K562 (cell line): ENCODE measurements around the gene MGA. TPM values are rescaled to one million over a fixed set of nuclear protein-coding genes. Genes with fewer than 3 reads are reported as not detected.

ENCODE experiments used
- BCOR ChIP-seq: fragments of 450-650 bp; IDR thresholded peaks from 2 replicates; pipeline ENCODE4 v1.6.1; 2016
- CBX2 ChIP-seq: fragments of 200-600 bp; sonication (generic); IDR thresholded peaks from one replicate; pipeline ENCODE4 v1.6.1; 2012; ENCODE audit warnings: mild to moderate bottlenecking, low read length, inconsistent platforms; ENCODE audit not compliant: insufficient read depth, poor library complexity, severe bottlenecking
- EGR1 ChIP-seq: fragments of 450-650 bp; conservative IDR thresholded peaks from 2 replicates; pipeline ENCODE4 v1.6.1; 2017; ENCODE audit warnings: mild to moderate bottlenecking
- FOXK2 ChIP-seq, 2 experiments: fragments of 450-650 bp; IDR thresholded peaks in 1 of 2; conservative IDR thresholded peaks in 1 of 2; 2 replicates each; pipeline ENCODE4 v1.6.1; 2016; ENCODE audit warnings: low read depth in 2 of 2, mild to moderate bottlenecking in 1 of 2
- GABPB1 ChIP-seq: sonication (generic); formaldehyde crosslinking; IDR thresholded peaks from 2 replicates; pipeline ENCODE4 v1.8.0; 2022; ENCODE audit warnings: mild to moderate bottlenecking, missing genetic modification reagents
- HNRNPLL ChIP-seq: fragments of 200-400 bp; formaldehyde crosslinking; IDR thresholded peaks from 2 replicates; pipeline ENCODE4 v1.6.1; 2017; ENCODE audit warnings: low read length, low read depth, mild to moderate bottlenecking; ENCODE audit not compliant: poor library complexity, severe bottlenecking
- LARP7 ChIP-seq: fragments of 450-650 bp; IDR thresholded peaks from 2 replicates; pipeline ENCODE4 v1.6.1; 2016
- NCOA1 ChIP-seq: fragments of 450-650 bp; IDR thresholded peaks from 2 replicates; pipeline ENCODE4 v1.6.1; 2016; ENCODE audit warnings: low read depth
- PHF20 ChIP-seq: fragments of 450-650 bp; IDR thresholded peaks from 2 replicates; pipeline ENCODE4 v1.6.1; 2018; ENCODE audit not compliant: partially characterized antibody
- RBM22 ChIP-seq: fragments of 200-400 bp; formaldehyde crosslinking; IDR thresholded peaks from 2 replicates; pipeline ENCODE4 v1.6.1; 2018; ENCODE audit warnings: low read length, low read depth; ENCODE audit not compliant: poor library complexity, severe bottlenecking
- RBM25 ChIP-seq: fragments of 200-400 bp; formaldehyde crosslinking; IDR thresholded peaks from 2 replicates; pipeline ENCODE4 v1.6.1; 2018; ENCODE audit warnings: low read length, low read depth, moderate library complexity; ENCODE audit not compliant: severe bottlenecking
- RFX7 ChIP-seq: fragments of 250-450 bp; sonication (Bioruptor Pico); IDR thresholded peaks from 2 replicates; pipeline ENCODE4 v1.5.1; 2021; ENCODE audit warnings: mild to moderate bottlenecking
- SP1 ChIP-seq: sonication (generic); formaldehyde crosslinking; IDR thresholded peaks from 2 replicates; pipeline ENCODE4 v1.8.1; 2022; ENCODE audit warnings: mild to moderate bottlenecking, missing genetic modification reagents
- STAT5B ChIP-seq: fragments of 250-450 bp; sonication (Bioruptor Pico); IDR thresholded peaks from 2 replicates; pipeline ENCODE4 v1.8.0; 2021; ENCODE audit warnings: mild to moderate bottlenecking, inconsistent platforms
- TRIM24 ChIP-seq, 2 experiments: fragments of 450-650 bp; IDR thresholded peaks; 2 replicates each; pipeline ENCODE4 v1.6.1; 2016
- XRCC4 ChIP-seq: IDR thresholded peaks from one replicate; pipeline ENCODE4 v1.6.1; 2011; ENCODE audit not compliant: insufficient read depth, insufficient read length; ENCODE audit errors: extremely low read depth
- ZKSCAN1 ChIP-seq: fragments of 150-350 bp; IDR thresholded peaks from 2 replicates; pipeline ENCODE4 v1.6.1; 2016; ENCODE audit warnings: low read depth, low read length
- ZNF311 ChIP-seq: fragments of 250-450 bp; sonication (Bioruptor Pico); IDR thresholded peaks from 2 replicates; pipeline ENCODE4 v1.4.0; 2020; ENCODE audit warnings: mild to moderate bottlenecking, moderate library complexity
- polyA plus RNA-seq, 8 experiments: library from polyadenylated mRNA; depleted of rRNA in 4 of 8; stranded (reverse) in 5 of 8; unstranded in 3 of 8; fragments of >200 nt; fragmentation: Nextera tagmentation in 2 of 8; fragmentation: Illumina TruSeq in 1 of 8; extraction: Ambion mirVana in 2 of 8; extraction: Trizol in 1 of 8; gene quantifications; 2 replicates each; pipeline versions ENCODE4 v1.2.1 to v1.2.3, GENCODE V29; 2011 to 2014; ENCODE audit warnings: inconsistent platforms in 1 of 8, missing spikeins in 1 of 8
- total RNA-seq, 7 experiments: library from RNA; depleted of rRNA in 6 of 7; stranded (reverse); fragments of >200 nt in 6 of 7; fragmentation: Illumina TruSeq in 2 of 7; extraction: Trizol in 2 of 7; gene quantifications; 2 replicates each; pipeline versions ENCODE4 v1.2.1 to v1.2.3, GENCODE V29; 2011 to 2021; ENCODE audit warnings: low replicate concordance in 1 of 7
- TF ChIP-seq, protein P1 (sequence below): fragments of 250-450 bp; sonication (Bioruptor Pico); IDR thresholded peaks from 2 replicates; pipeline ENCODE4 v1.6.1; 2021; ENCODE audit warnings: mild to moderate bottlenecking
- TF ChIP-seq, protein P2 (sequence below): fragments of 450-650 bp; IDR thresholded peaks from one replicate; pipeline ENCODE4 v1.6.1; 2018; ENCODE audit warnings: mild to moderate bottlenecking, moderate library complexity; ENCODE audit not compliant: partially characterized antibody
- TF ChIP-seq, protein P3 (sequence below), 2 experiments: fragments of 250-450 bp in 1 of 2; fragments of 450-650 bp in 1 of 2; sonication (Bioruptor Pico) in 1 of 2; IDR thresholded peaks; 2 replicates each; pipeline versions ENCODE4 v1.6.1 to v1.8.0; 2016 to 2021; ENCODE audit warnings: mild to moderate bottlenecking in 2 of 2, moderate library complexity in 2 of 2, missing compliant biosample characterization in 1 of 2, missing genetic modification characterization in 1 of 2
- TF ChIP-seq, protein P4 (sequence below): sonication (generic); formaldehyde crosslinking; IDR thresholded peaks from 2 replicates; pipeline ENCODE4 v1.8.1; 2023; ENCODE audit warnings: missing genetic modification reagents, mild to moderate bottlenecking, borderline replicate concordance

MGA gene
- total and polyA plus RNA-seq, 9 of the 15 experiments (the other 6 are each of a cell fraction or from before 2014, with no cell fraction given): 4.7 to 56.1 (median 21.1) TPM

DNA sequence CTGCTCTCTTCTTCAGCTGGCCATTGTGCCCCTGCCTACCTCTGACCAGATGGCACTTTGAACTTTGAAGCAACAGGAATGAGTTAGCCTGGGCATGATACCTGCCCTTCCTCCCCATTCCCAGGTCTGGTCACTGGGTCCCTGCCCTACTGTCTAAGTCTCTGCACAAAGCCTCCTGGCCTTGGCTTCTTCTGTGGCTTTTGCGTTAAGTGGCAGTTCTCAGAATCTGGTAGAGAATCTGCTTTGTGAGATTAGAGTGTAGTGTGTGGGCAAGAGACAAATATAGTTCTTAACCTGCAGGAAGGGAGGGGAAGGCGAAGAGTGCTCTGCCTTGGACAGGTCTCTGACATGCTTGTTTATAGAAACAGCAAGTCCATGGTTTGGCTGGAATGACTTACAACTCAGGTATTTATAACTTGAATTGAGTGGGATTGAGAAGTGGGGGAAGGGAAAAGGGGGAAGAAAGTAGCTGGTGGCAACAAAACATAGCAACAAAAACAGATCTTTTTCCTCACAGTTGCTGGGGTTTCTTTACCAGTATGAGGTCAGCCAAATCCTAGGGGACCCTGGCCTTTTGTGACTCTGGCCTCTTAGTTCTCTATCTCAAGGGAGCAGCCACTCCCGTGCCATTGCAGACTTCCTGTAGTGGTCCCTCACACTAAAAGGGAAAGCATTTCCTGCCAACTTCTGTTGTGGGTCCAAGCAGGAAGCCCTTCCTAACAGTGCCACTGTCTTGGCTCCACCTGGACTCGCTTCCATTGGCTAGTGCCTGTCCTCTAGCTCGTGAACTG, 130.7 kb downstream of the MGA start (continued):
- TF ChIP-seq HNRNPLL (peak; percentile 33), RFX7 (CRISPR knock-in tag) (no peak), TRIM24 (IDR thresholded peaks at IDR 0.05) (0 out of 4 replicates have a peak, but pooled peaks of 1 of the 2 experiments have one; percentile 19), GABPB1 (CRISPR knock-in tag) (0 out of 2 replicates have a peak, but pooled peaks have one; percentile 21), BCOR (no peak), RBM25 (no peak), FOXK2 (conservative IDR thresholded peaks at IDR 0.05 in 1 of 2, IDR thresholded peaks at IDR 0.05 in 1 of 2; ENCODE audit: low read depth in 2 of 2) (peak; percentile 64 to 79; a peak in 3 of 4 replicates), LARP7 (no peak), NCOA1 (no peak), EGR1 (peak; percentile 63; the same call in 1 of the 2 replicates), STAT5B (CRISPR knock-in tag) (no peak), SP1 (CRISPR knock-in tag) (no peak), PHF20 (no peak), XRCC4 (no peak), CBX2 (no peak), ZKSCAN1 (no peak), RBM22 (no peak), ZNF311 (CRISPR knock-in tag) (no peak)
- TF ChIP-seq, protein P1, sequence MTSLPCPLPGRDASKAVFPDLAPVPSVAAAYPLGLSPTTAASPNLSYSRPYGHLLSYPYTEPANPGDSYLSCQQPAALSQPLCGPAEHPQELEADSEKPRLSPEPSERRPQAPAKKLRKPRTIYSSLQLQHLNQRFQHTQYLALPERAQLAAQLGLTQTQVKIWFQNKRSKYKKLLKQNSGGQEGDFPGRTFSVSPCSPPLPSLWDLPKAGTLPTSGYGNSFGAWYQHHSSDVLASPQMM (CRISPR knock-in tag): no peak
- TF ChIP-seq, protein P2, sequence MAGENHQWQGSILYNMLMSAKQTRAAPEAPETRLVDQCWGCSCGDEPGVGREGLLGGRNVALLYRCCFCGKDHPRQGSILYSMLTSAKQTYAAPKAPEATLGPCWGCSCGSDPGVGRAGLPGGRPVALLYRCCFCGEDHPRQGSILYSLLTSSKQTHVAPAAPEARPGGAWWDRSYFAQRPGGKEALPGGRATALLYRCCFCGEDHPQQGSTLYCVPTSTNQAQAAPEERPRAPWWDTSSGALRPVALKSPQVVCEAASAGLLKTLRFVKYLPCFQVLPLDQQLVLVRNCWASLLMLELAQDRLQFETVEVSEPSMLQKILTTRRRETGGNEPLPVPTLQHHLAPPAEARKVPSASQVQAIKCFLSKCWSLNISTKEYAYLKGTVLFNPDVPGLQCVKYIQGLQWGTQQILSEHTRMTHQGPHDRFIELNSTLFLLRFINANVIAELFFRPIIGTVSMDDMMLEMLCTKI: no peak
- TF ChIP-seq, protein P3, sequence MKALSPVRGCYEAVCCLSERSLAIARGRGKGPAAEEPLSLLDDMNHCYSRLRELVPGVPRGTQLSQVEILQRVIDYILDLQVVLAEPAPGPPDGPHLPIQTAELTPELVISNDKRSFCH (CRISPR knock-in tag; IDR thresholded peaks at IDR 0.05): no peak
- TF ChIP-seq, protein P3 (tag; IDR thresholded peaks at IDR 0.05): 0 out of 2 replicates have a peak, but pooled peaks have one; percentile 19
- TF ChIP-seq, protein P4, sequence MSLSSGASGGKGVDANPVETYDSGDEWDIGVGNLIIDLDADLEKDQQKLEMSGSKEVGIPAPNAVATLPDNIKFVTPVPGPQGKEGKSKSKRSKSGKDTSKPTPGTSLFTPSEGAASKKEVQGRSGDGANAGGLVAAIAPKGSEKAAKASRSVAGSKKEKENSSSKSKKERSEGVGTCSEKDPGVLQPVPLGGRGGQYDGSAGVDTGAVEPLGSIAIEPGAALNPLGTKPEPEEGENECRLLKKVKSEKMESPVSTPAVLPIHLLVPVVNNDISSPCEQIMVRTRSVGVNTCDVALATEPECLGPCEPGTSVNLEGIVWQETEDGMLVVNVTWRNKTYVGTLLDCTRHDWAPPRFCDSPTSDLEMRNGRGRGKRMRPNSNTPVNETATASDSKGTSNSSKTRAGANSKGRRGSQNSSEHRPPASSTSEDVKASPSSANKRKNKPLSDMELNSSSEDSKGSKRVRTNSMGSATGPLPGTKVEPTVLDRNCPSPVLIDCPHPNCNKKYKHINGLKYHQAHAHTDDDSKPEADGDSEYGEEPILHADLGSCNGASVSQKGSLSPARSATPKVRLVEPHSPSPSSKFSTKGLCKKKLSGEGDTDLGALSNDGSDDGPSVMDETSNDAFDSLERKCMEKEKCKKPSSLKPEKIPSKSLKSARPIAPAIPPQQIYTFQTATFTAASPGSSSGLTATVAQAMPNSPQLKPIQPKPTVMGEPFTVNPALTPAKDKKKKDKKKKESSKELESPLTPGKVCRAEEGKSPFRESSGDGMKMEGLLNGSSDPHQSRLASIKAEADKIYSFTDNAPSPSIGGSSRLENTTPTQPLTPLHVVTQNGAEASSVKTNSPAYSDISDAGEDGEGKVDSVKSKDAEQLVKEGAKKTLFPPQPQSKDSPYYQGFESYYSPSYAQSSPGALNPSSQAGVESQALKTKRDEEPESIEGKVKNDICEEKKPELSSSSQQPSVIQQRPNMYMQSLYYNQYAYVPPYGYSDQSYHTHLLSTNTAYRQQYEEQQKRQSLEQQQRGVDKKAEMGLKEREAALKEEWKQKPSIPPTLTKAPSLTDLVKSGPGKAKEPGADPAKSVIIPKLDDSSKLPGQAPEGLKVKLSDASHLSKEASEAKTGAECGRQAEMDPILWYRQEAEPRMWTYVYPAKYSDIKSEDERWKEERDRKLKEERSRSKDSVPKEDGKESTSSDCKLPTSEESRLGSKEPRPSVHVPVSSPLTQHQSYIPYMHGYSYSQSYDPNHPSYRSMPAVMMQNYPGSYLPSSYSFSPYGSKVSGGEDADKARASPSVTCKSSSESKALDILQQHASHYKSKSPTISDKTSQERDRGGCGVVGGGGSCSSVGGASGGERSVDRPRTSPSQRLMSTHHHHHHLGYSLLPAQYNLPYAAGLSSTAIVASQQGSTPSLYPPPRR (CRISPR knock-in tag): no peak
